ENCODE results near the gene CCL18. TPM values are rescaled to one million over a fixed set of nuclear protein-coding genes. Genes with fewer than 3 reads are reported as not detected.
"Not testable (repeated sequence)": the region's sequence is repeated elsewhere in the genome, so short reads cannot be mapped to it uniquely, and the experiment has no call there.

Gene CCL18
- total RNA-seq, 2 experiments from 2014 or later: not detected

DNA sequence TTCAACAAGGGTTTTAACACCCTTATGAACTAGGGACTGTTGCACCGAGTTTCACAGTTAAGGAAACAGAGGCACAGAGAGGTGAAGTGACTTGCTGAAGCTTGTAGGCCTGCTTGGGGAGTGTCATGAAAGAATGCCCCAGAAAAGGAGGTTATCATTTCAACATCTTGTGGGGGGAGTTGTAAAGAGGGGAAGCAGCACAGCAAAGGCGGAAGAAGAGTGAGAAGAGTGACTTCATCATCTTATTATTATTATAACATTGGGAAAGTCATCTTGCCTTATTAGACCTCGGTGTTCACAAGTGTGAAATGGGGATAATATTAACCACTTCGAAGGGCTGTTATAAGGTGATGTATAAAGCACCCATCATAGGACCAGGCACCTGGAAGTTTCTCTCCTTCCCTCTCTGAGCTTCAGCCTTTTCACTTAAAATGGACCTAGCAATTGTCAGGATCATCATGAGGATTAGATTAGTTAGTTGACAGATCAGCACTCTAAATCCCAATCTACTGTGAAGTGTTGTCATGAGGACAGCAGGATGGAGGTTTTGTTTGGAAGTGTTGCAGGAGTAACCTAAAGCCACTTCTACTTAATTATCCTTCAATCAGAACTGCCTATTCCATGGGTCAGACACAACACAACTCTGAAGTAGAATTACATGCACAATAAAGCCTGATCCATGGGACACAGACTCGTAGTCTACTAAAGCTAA is 41.9 kb downstream of the CCL18 start:
- Histone ChIP-seq H3K4me2 (ENCODE audit: low read length) (no peak overlapping the region), H3K79me2 (ENCODE audit: insufficient read depth, low read depth, low read length) (no peaks in the 10 kb centered on the region), H4K20me1 (ENCODE audit: insufficient read depth, low read length) (no peaks in the 10 kb centered on the region), H3K36me3 (ENCODE audit: insufficient read depth, low read length) (no peaks in the 10 kb centered on the region), H3K27ac (ENCODE audit: low read depth, low read length, poor library complexity, severe bottlenecking) (no peak overlapping the region), H3K9me3 (ENCODE audit: low read length) (no peaks in the 10 kb centered on the region), H2AFZ (ENCODE audit: low read length) (no peak overlapping the region), H3K9me2 (ENCODE audit: insufficient read depth, low read length) (no peaks in the 10 kb centered on the region), H3K4me3 (ENCODE audit: low read depth, low read length, poor library complexity, severe bottlenecking) (no peak overlapping the region), H3K4me1 (ENCODE audit: insufficient read depth, low read length, poor library complexity, severe bottlenecking) (peaks cover 15% of the 10 kb centered on the region)
- CTCF ChIA-PET (ENCODE audit: unreplicated experiment): no interaction called here
- POLR2A ChIA-PET: no interaction called here
- intact Hi-C loops (cut with micrococcal nuclease; ENCODE audit: unreplicated experiment): no loop called here
- BruUV-seq (replicated peaks): no TSS peak
- no peak for TF ChIP-seq CTCF (conservative IDR thresholded peaks at IDR 0.05; ENCODE audit: low read length)
- no peak for TF ChIP-seq EZH2phosphoT487 (IDR thresholded peaks at IDR 0.05; ENCODE audit: borderline replicate concordance, low read depth, low read length)
- DNase-seq (ENCODE audit: low spot score): no peak

GRCh38 chr17:36106493-36106835 is 42.4 kb downstream of the CCL18 start:
- Histone ChIP-seq H3K4me1 (ENCODE audit: insufficient read depth, low read length, poor library complexity, severe bottlenecking) (peaks cover 15% of the 10 kb centered on the region), H3K4me2 (ENCODE audit: low read length) (no peak overlapping the region), H3K9me2 (ENCODE audit: insufficient read depth, low read length) (no peaks in the 10 kb centered on the region), H3K4me3 (ENCODE audit: low read depth, low read length, poor library complexity, severe bottlenecking) (no peak overlapping the region), H3K79me2 (ENCODE audit: insufficient read depth, low read depth, low read length) (no peaks in the 10 kb centered on the region), H4K20me1 (ENCODE audit: insufficient read depth, low read length) (no peaks in the 10 kb centered on the region), H3K9me3 (ENCODE audit: low read length) (no peaks in the 10 kb centered on the region), H2AFZ (ENCODE audit: low read length) (no peak overlapping the region), H3K36me3 (ENCODE audit: insufficient read depth, low read length) (no peaks in the 10 kb centered on the region), H3K27ac (ENCODE audit: low read depth, low read length, poor library complexity, severe bottlenecking) (no peak overlapping the region)
- ChIA-PET CTCF (ENCODE audit: unreplicated experiment) (no interaction called here), POLR2A (interaction anchor here (0.6 kb wide), 1 partner anchor 966 kb away, joined by 3 read pairs; no protein-coding TSS in a partner anchor)
- intact Hi-C loops (cut with micrococcal nuclease; ENCODE audit: unreplicated experiment): no loop called here
- no TSS peak for BruUV-seq (replicated peaks)
- no peak for DNase-seq (ENCODE audit: low spot score)
- TF ChIP-seq CTCF (conservative IDR thresholded peaks at IDR 0.05; ENCODE audit: low read length): no peak
- no peak for TF ChIP-seq EZH2phosphoT487 (IDR thresholded peaks at IDR 0.05; ENCODE audit: borderline replicate concordance, low read depth, low read length)

DNA sequence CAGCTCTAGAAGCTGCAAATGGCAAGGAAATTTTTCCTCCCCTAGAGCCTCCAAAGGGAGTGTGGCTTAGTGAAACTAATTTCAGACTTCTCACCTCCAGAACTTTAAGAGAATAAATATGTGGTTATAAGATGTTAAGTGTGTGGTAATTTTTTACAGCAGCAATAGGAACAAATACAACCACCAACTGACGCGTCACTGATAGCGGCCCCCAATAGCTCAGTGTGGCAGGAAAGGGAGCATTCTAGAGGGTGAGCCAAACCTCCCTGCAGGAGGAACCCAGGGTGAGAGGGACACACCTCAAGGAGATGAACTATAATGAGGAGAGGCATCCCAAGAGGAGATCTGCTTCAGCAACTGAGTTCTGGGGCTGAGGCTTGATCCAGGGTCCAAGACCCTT is 43.6 kb downstream of the CCL18 start:
- H2AFZ ChIP-seq (ENCODE audit: low read length): no peak overlapping the region
- intact Hi-C loops (cut with micrococcal nuclease; ENCODE audit: unreplicated experiment): no loop called here
- no peaks in the 10 kb centered on the region for H3K36me3 ChIP-seq (ENCODE audit: insufficient read depth, low read length)
- BruUV-seq (replicated peaks): no TSS peak
- TF ChIP-seq EZH2phosphoT487 (IDR thresholded peaks at IDR 0.05; ENCODE audit: borderline replicate concordance, low read depth, low read length): no peak
- TF ChIP-seq CTCF (conservative IDR thresholded peaks at IDR 0.05; ENCODE audit: low read length): no peak
- no peaks in the 10 kb centered on the region for H3K79me2 ChIP-seq (ENCODE audit: insufficient read depth, low read depth, low read length)
- DNase-seq (ENCODE audit: low spot score): no peak
- H3K27ac ChIP-seq (ENCODE audit: low read depth, low read length, poor library complexity, severe bottlenecking): no peak overlapping the region
- peaks cover 12% of the 10 kb centered on the region for H3K4me1 ChIP-seq (ENCODE audit: insufficient read depth, low read length, poor library complexity, severe bottlenecking)
- H3K9me3 ChIP-seq (ENCODE audit: low read length): no peaks in the 10 kb centered on the region
- ChIA-PET CTCF (ENCODE audit: unreplicated experiment) (no interaction called here), POLR2A (no interaction called here)
- no peaks in the 10 kb centered on the region for H3K9me2 ChIP-seq (ENCODE audit: insufficient read depth, low read length)
- no peak overlapping the region for H3K4me2 ChIP-seq (ENCODE audit: low read length)
- H3K4me3 ChIP-seq (ENCODE audit: low read depth, low read length, poor library complexity, severe bottlenecking): no peak overlapping the region
- H4K20me1 ChIP-seq (ENCODE audit: insufficient read depth, low read length): no peaks in the 10 kb centered on the region

- intact Hi-C loops (cut with micrococcal nuclease; ENCODE audit: unreplicated experiment); H4K20me1 ChIP-seq (ENCODE audit: insufficient read depth, low read length); H3K9me2 ChIP-seq (ENCODE audit: insufficient read depth, low read length); H3K4me3 ChIP-seq (ENCODE audit: low read depth, low read length, poor library complexity, severe bottlenecking); CTCF ChIA-PET (ENCODE audit: unreplicated experiment); H3K79me2 ChIP-seq (ENCODE audit: insufficient read depth, low read depth, low read length); DNase-seq (ENCODE audit: low spot score); H3K27ac ChIP-seq (ENCODE audit: low read depth, low read length, poor library complexity, severe bottlenecking); POLR2A ChIA-PET; H3K36me3 ChIP-seq (ENCODE audit: insufficient read depth, low read length); H2AFZ ChIP-seq (ENCODE audit: low read length); H3K4me1 ChIP-seq (ENCODE audit: insufficient read depth, low read length, poor library complexity, severe bottlenecking); H3K4me2 ChIP-seq (ENCODE audit: low read length); BruUV-seq (replicated peaks); H3K9me3 ChIP-seq (ENCODE audit: low read length): not testable (repeated sequence)
Observed at GRCh38 chr17:36108265-36108664, 44.2 kb downstream of the CCL18 start.
